ENCODE results near the gene C2CD5.

The C2CD5 gene

GRCh38 chr12:22415342-22416309 lies 128.7 kb downstream of the C2CD5 start:
- no peak for DNase-seq (ENCODE audit: low spot score)

- DNase-seq (ENCODE audit: low spot score) = no peak
Measured at GRCh38 chr12:22414742-22415141, 129.6 kb downstream of the C2CD5 start.

- no peak for DNase-seq (ENCODE audit: low spot score)
Measured at GRCh38 chr12:22413592-22413991, 130.8 kb downstream of the C2CD5 start.

GRCh38 chr12:22412581-22412980 lies 131.8 kb downstream of the C2CD5 start:
- no peak for DNase-seq (ENCODE audit: low spot score)

- DNase-seq (ENCODE audit: low spot score) = peak; percentile 39
Measured at GRCh38 chr12:22410486-22410885, 133.9 kb downstream of the C2CD5 start.

- DNase-seq (ENCODE audit: low spot score) = no peak
Measured at GRCh38 chr12:22409377-22410164, 134.8 kb downstream of the C2CD5 start.

- DNase-seq (ENCODE audit: low spot score) = no peak
Measured at GRCh38 chr12:22408610-22409376, 135.5 kb downstream of the C2CD5 start.

- DNase-seq (ENCODE audit: low spot score) = no peak
Measured at GRCh38 chr12:22407397-22407796, 136.9 kb downstream of the C2CD5 start.

- no peak for DNase-seq (ENCODE audit: low spot score)
Measured at GRCh38 chr12:22406627-22407026, 137.7 kb downstream of the C2CD5 start.

- DNase-seq (ENCODE audit: low spot score) = no peak
Measured at GRCh38 chr12:22399464-22400180, 144.7 kb downstream of the C2CD5 start.

Data from iPS-NIHi11 (cell line).